HK-2 (cell line): ENCODE data around the gene VANGL2.

ENCODE experiments used
- DNase-seq: peaks from one replicate; pipeline ENCODE4 v3.0.0-alpha.2; 2018; ENCODE audit not compliant: unreplicated experiment

VANGL2 gene

DNA sequence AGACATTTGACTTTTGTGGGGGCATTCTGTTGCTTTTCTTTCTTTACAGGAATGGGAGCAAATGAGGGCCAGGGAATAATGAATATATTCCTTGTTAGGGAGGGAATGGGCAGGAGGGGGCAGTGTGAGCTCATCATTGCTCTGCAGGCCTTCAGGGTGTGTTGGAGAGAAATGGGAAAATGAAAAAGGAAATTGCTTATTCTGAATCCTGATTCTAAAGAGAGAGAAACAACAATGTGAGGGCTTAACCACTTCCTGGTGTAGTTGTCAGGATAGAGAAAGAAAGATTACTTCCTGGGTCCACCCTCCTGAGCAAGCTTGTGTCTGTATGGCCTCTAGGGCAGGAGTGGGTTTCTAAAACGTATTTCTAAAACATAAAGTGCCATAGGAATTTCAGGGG, 28.3 kb downstream of the VANGL2 start:
- peak; percentile 19 for DNase-seq

DNA sequence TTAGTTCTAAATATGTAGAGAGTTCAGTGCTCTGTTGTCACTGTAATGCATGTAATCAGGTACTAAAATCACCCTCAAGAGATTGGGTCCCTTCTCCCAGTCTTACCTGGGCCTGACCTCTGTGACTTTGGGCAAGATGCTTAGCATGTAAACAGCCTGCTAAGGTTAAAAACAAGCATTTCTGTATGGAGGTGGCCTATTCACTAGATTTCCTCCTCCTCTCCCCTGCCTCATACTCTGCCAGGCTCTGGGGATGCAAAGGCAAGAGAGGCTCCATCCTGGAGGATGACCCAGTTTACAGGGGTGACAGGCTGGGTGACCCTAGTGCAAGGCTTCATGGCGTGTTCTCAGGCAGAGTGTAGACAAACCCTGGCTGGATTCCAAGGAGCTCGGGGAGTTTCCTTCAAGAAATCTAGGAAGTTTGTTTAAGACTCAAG, 28.8 kb downstream of the VANGL2 start:
- DNase-seq: no peak

DNA sequence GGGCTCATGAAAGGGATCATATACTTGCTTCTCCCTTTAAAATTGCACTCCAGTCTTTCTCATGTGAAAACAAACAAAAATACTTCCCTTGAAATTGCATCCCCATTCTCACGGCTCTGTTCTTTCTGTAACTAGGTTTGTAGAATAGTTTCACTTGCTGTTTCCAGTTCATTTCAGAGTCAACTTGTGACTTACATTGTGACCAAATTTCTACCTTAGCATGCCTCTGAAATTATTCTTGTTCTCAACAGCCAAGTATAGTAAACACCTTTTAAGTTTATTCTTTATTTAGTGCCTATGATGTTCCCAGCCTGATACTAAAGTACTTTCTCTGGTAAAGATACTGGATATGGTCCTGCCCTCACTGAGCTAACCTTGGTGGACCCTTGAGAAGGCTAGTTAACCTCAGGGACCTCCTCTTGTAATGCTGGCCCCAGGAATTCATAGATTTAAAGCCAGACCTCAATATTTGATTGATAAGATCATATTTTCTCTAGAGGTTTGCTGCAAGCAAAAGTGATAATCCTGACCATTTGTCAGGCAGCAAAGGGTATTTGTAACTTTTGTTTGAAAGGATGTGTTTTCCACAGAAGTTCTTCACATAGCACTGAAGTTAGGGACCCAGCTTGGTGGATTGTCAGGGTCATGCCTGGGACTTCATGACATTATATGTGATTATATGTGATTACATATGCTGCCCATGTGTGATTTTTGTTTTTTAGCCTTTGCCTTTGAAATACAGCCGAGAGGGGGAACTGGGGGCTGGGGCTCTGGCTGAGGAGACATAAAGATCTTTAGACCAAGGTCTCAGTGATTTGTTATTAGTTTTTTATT, 29.6 kb downstream of the VANGL2 start:
- DNase-seq: no peak

DNA sequence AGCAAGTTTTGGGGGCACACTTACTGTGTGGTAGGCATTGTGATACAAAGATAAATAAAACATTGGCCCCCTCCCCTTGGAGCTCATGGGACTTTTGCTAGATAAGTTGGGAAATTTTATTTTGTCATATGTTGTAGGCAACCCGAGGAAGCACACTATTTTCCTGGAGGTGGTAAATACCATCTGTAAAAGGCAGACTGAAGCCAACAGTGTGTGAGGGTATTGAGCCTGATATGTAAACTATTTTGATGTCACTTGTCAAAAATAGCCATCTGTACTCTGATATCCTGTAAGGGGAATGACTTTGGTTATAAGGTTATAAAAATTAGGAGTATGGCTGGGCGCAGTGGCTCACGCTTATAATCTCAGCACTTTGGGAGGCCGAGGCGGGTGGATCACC, 30.6 kb downstream of the VANGL2 start:
- DNase-seq: no peak

DNA sequence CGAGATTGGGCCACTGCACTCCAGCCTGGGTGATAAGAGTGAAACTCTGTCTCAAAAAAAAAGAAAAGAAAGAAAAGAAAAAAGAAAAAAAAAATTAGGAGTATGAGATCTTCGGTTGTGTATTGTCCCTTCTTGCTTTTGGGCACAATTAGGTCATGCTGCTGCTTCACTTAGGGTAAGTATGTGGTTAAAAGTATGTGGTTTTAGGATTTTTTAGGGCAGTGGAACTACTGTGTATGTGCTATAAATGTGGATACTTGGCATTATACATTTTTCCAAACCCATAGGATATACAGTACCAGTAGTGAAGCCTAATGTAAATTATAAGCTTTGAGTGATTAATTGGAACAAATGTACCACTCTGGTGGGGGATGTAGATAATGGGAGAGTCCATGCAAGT, 31.2 kb downstream of the VANGL2 start:
- DNase-seq: no peak

DNA sequence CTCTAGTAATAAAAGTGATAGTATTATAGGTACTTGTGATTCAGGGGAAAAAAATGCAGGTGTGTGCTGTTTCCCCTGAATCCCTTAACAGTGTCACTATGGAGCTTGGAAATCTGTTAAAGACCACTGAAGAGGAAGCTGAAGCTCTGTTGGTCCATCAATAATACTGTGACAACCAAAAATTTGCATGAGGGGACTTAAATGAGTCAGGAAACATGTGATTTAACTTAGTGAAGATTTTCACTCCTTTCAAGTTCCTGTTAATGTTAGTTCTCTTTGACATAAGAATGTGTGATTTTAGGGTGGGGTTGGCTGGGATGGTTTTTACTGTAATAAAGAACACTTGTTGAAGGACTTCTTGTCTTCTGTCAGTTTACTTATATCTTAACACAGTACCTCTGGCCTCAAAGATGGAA, 32.0 kb downstream of the VANGL2 start:
- no peak for DNase-seq

DNA sequence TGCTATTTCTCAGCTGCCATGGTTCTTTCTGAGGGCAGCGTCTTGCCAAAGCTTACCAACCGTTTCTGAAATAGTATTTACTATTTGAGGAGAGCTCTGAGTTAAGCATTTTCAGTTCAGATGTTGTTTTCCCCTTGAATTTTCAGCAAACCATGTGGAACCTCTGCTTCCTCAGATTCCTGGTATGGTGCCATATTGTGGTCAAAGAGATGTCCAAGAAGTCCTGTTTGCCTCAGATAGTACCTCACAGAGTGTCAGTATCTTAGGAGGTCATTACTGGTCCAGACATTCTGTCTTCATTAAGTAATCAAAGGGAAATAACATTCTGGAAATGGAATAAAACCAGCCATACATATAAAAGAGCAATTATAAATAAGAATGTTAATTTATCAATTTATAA, 36.6 kb downstream of the VANGL2 start:
- DNase-seq: no peak

DNA sequence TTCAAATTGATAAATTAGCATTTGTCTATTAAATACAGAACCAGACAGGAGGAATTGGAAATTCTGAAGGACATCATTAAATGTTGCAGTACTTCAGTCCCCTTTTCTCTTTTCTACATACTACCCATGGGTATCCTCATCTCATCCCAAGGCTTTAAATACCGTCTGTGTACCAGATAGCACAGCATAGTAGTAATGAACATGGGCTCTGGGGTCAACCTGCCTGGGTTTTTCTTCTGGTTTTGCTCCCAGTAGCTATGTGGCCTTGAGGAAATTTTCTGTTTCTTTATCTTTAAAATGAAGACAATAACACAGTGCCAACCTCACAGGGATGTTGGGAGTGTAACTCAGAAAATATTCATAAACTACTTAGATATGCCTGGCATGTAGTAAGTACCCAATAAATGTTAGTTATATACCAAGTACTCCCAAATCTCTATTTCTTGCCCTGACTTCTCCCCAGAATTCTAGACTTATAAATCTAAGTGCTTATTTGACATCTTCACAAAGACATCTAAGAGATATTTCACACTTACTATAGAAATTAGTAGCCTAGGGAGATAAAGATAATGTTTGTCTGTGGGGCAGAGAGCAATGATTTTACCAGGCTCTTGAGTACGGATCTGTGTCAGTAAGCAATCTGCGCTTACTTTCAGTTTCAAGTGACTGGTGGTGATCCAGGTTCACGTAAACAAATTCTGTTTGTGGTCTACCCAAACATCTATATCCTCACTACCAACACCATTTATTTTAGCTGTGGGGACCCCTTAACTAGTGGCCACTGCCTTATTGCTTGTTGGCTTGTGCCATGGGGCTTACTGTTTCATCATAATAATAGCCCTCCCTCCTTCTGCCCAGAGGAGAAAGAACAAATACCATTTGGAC, 37.3 kb downstream of the VANGL2 start:
- DNase-seq: no peak

DNA sequence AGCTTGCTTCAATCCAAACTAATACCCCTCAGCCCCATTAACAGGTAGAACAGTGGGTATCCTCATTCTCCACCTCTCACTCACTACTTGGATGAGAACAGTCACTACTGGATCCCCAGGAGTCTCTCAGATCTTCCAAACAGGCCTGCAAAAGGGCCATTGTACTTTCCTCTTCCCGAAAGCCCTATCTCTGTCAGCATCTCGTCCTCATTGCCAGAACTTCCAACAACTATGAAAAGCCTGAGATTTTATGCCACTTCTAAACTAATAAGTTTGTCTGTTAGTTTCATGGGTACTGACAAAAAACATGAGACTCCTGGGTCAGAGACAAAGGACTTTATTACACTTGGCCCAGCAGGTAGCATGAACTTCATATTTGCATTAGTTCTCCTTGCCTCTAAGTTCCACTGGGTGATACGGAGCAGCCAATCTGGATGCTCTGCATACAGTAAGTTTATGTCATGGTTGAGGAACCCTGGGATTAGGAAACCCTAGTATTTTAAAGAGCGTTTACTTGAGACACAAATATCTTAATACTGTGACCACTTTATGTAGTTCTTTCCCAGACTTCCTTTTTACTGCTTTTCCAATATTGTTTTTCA, 38.1 kb downstream of the VANGL2 start:
- no peak for DNase-seq

DNA sequence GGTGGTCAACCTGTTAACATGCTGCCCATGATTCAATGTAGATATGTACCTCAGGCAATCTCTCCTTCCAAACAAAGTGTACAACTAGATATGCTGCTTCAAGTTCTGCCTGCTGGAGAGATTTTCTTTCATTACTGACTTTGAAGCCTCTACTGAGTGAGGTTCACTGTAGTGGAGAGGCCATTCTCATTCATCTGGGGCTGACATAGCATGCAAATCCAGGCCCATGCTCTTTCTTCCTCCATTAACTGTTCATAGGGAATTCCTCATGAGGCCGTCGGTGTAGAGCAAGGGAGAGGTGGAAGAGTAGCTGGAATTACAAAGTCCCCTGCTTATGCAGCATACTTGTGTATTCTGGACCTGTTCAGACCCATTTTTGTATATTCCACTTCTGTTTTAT, 38.6 kb downstream of the VANGL2 start:
- no peak for DNase-seq

DNA sequence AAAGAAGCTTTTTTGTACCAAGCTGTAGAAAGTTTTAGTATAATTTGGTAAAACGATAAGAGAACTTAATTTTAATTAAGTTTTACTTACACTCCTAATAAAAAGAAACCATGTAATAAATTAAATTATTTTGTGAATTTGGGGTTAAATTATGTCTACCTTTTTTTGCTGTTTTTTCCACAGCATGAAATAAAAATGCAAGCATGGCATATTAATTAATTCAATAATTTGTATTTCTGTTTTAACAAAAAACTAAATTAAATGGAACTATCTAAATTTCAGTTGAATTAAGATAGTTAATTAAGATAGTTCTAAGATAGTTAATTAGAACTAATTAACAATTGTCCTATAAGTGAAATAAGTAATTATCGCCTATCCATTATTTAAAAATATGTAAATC, 39.4 kb downstream of the VANGL2 start:
- no peak for DNase-seq

DNA sequence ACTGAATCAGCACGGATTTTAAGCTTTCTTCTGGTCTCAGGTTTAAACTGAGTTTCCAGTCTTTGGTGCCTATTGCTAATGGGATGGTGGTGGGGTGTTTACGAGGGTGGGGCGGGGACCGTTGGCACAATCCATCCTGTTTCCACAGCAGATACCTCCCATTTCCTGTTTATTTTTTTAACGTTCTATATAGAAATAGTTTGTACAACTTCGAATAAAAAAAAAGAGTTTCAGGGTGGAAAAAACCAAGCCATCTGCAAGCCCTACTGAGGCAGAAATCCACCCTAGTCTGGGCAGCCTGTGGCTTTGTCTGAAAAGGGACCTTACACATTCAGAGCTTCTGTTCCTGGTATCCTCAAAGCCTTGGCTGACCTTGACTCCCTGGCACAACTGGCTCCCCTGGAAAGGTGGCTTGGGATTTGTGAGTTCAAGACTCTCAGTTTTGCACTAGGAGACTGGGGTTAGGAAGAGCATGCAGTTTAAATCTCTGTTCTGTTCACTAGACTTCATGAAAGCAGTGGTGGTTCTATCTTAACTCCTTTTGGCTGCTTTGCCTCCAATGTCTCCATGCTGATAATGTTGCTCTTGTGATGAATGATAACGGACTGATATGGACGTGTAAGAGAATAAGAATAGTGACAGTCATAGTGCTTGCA, 46.7 kb downstream of the VANGL2 start:
- no peak for DNase-seq

DNA sequence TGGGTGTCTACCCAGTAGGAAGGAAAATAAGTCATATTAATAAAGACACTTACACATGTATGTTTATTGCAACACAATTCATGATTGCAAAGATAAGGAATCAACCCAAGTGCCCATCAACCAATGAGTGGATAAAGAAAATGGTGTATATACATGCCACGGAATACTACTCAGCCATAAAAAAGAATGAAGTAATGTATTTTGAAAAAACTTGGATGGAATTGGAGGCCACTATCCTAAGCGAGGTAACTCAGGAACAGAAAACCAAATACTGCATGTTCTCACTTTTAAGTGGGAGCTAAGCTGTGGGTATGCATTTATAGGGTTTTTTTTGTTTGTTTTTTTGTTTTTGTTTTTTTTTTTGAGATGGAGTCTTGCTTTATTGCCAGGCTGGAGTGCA, 49.1 kb downstream of the VANGL2 start:
- DNase-seq: no peak

DNA sequence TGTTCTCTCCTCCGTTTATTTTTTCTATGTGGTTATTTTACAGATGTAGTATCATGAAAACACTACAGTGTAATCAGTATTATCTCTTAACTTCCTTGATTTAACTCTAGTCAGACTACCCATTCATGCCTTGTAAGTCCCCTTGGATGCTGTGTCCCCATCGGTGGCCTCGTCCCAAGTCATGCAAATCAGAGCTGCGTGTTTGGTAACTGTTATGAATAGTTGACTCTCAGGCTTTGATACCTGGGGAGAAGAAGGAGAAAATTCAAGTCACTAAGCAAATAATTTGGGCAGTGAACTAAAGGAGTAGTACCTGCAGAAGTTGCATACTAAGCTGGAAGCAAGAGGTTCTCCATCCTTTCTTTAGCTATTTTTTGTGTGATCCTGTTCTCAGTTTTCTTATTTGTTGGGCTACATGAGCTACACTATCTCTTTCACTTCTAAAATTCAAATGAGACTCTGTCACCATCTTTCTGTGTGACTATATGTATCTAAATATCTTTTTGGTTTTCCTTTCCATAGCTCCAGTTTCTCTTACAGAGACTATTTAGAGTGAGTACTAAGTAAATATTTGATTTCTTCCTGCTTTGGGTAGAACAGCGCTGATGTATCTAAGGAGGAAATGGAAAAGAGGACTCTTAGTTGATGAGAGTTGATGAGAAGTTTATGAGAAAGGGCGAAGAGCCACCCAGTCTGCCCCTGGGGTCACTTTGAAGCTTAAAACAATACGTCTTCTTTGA, 50.9 kb downstream of the VANGL2 start:
- DNase-seq: no peak

DNA sequence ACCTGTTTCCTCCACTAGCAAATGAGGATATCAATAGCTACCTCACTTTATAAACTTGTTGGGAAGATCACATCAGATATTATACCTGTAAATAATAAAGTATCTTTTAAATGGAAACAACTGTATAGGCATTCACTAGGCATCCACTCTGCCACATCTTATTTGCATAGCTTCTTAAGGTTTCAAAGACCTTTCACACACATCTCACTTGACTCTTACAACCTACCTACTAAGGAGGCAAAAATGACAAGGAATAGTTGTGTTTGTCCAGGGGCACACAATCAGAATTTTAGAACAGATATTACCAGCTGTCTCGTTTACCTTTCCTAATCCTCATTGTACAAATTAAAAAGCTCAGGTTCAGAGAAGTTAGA, 51.5 kb downstream of the VANGL2 start:
- DNase-seq: no peak

DNA sequence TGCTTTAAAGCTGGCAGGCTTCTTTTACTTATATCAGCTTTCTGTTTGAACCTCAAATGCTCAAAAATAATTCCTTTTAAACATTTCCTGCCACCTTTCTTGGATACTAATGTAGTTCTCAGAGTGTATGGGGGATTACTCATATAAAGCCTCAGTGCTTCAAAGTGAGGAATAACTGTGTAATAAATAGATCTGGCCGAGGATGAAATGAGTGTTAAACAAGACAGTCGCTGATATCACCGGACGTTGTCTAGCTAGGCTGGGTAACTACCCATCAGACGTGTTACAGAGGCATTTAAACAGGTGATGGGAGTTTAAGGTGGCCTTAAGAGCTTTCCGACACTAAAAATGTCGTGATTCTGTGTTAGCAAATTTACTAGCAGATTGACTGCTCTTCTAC, 53.1 kb downstream of the VANGL2 start:
- DNase-seq: no peak

DNA sequence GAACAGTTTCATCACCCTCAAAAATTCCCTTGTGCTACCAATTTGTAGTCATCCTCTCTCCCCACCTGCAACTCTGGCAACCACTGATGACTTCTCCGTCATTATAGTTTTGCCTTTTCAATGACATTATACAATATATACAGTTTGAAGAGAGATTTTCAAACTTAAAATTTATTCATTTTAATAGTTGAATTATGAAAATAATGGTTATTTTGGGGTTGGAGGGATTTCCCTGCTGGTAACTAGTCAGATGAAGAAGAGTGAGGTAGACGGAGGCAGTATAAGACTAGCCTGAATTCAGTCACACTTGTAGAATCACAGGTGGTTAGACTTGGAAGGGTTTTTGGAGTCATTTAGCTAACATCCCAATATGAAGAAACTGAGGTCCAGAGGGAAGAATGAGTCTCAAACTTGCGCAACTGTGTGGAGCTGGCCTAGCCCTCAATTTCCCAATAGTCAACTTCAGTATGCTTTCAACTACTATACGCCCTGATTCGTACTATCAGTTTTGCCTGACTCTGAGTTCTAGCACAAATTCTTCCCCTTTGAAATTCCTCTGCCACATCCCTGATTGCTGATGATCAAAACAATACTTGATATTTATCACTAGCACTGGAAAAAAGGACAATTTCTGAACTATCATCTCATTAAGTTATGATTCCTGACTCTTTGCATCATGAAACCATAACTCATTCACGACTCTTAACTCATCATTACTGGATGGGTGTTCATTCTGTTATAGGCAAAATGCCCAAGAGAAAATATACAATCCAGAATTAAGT, 54.2 kb downstream of the VANGL2 start:
- no peak for DNase-seq

DNA sequence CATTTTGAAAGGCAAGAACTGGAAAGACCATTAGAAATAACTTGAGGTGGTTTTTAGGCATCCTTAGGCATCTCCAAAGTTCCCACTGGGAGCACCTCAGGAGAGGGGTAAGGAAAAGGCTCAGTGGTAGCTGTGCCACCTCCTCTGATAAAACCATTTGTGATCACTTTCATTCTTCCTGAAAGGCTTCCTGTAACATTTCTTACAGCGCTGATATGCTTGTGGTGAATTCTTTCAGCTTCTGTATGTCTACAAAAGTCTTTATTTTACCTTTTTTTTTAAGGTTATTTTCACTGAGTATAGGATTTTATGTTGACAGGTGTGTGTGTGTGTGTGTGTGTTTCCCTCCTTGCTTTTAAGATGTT, 54.8 kb downstream of the VANGL2 start:
- no peak for DNase-seq

DNA sequence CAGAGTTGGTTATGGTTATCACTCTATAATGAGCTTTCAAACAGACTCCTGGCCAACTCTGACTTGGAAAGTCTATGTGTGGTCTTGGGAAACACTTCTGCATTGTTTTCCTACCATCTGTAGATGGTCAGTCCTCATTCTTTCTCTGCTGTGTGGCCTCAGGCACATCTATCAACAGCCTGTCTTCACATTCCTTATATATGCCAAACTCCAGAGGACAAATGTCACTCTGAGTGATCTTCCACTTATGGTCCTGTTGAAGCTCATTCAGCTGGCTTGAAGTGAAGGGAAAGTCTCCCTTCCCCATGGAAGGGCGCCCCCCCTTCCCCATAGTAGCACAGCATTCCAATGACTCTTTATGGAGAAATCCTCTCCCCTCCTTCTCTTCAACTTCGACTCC, 58.7 kb downstream of the VANGL2 start:
- DNase-seq: no peak

DNA sequence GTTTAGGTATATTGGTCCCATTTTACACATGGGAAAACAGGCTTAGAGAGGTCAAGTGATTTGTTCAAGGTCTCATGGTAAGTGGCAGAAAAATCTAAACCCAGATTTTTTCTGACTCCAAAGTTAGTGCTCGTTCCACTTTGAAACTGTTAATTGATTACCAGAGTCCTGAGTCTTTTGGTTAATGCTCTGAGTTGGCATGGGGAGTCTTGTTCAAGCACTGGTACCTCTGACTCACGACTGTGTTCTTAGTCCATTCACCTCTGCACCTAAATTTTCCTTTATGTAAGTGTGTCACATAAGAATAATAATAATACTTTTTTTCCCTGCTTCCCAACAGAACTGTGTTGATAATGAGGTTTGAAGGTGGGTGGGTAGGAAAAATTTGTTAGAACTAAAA, 59.3 kb downstream of the VANGL2 start:
- no peak for DNase-seq

DNA sequence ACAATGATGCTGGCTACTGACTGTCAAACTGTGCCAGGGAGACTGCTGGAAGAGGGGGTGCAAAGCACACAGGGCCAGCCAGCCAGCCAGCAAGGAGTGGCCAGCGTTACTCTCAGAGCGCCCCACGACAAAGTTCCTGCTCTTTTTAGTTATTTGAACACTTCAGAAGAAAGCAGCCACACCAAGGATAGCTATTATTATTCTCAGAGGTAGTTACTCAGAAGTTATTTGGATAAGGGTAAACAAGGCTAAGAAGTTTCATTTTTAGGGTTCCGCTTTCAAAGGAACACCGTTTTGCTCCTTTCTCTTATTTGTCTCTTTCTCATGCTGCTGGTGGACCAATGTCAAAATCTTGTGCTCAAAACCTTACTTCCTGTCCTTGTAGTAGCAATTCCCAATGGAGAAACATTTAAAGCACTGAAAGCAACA, 59.9 kb downstream of the VANGL2 start:
- DNase-seq: no peak
